Endothelial cell of umbilical vein (primary cell): ENCODE measurements around the gene SLC25A22. TPM values are rescaled to one million over a fixed set of nuclear protein-coding genes. Genes with fewer than 3 reads are reported as not detected.

Source experiments
- BruUV-seq: library from RNA; stranded (reverse); fragments of 400-500 nt; replicated peaks from 2 replicates; lab custom pipeline; 2021; lab: Mats Ljungman, UMichigan
- CTCF ChIA-PET: fragments of 300-600, 350-600 bp; sonication (Branson Sonifier 250); formaldehyde crosslinking; loops from one replicate; lab custom pipeline; 2021; ENCODE audit warnings: antibody characterized with exemption, inconsistent platforms; lab: Charles Lee
- POLR2A ChIA-PET: fragments of 300-600, 350-600 bp; sonication (Branson Sonifier 250); formaldehyde crosslinking; loops from one replicate; lab custom pipeline; 2021; ENCODE audit warnings: antibody characterized with exemption, inconsistent platforms; lab: Charles Lee
- DNase-seq: peaks from one replicate; pipeline ENCODE4 v3.0.0-alpha.2; 2011; ENCODE audit warnings: low read depth, low spot score
- FAIRE-seq: peaks from 2 replicates; lab custom pipeline; 2011; peaks lifted over from hg19 to GRCh38; lab: Jason Lieb, UNC
- H2AFZ ChIP-seq: 2 replicates; pipeline ENCODE4 v1.6.0; 2012; ENCODE audit warnings: low read depth, low read length, control low read depth, inconsistent platforms
- H3K27ac ChIP-seq: 2 replicates; pipeline ENCODE4 v1.5.1; 2011; ENCODE audit warnings: low read depth, mild to moderate bottlenecking, control low read depth, low read length, moderate library complexity; ENCODE audit not compliant: insufficient read depth
- H3K27me3 ChIP-seq, 2 experiments: 2 replicates each; pipeline versions ENCODE4 v1.6.0 to v1.6.1; 2011; ENCODE audit warnings: low read length in 2 of 2, mixed read lengths in 1 of 2; ENCODE audit not compliant: control insufficient read depth in 2 of 2, insufficient read depth in 2 of 2
- H3K36me3 ChIP-seq, 2 experiments: 2 replicates in 1 of 2; 3 replicates in 1 of 2; pipeline ENCODE4 v1.5.1; 2011; ENCODE audit warnings: low read length in 2 of 2, mild to moderate bottlenecking in 1 of 2, moderate library complexity in 1 of 2; ENCODE audit not compliant: control insufficient read depth in 2 of 2, insufficient read depth in 2 of 2; ENCODE audit errors: extremely low read depth in 1 of 2
- H3K4me1 ChIP-seq: 3 replicates; pipeline ENCODE4 v1.5.1; 2011; ENCODE audit warnings: mild to moderate bottlenecking, low read length; ENCODE audit not compliant: control insufficient read depth, insufficient read depth; ENCODE audit errors: extremely low read depth
- H3K4me2 ChIP-seq: 2 replicates; pipeline ENCODE4 v1.6.1; 2011; ENCODE audit warnings: low read length, control low read depth, mixed read lengths; ENCODE audit not compliant: insufficient read depth
- H3K4me3 ChIP-seq, 3 experiments: fragments of 200-600 bp in 1 of 3; sonication (generic), shearing (Covaris generic) in 1 of 3; replicated peaks in 1 of 3; 2 replicates each; pipeline ENCODE4 v1.5.1; 2011 to 2016; ENCODE audit warnings: control low read depth in 3 of 3, low read length in 3 of 3, mild to moderate bottlenecking in 2 of 3, inconsistent platforms in 1 of 3, low read depth in 1 of 3, moderate library complexity in 1 of 3; ENCODE audit not compliant: insufficient read depth in 1 of 3
- H3K79me2 ChIP-seq: 2 replicates; pipeline ENCODE4 v1.6.0; 2012; ENCODE audit warnings: low read length, inconsistent platforms; ENCODE audit not compliant: control insufficient read depth, insufficient read depth
- H3K9ac ChIP-seq: replicated peaks from 2 replicates; pipeline ENCODE3; 2011; ENCODE audit warnings: low read length, control low read depth; ENCODE audit not compliant: insufficient read depth; ENCODE audit errors: extremely low read depth
- H3K9me1 ChIP-seq: replicated peaks from 3 replicates; pipeline ENCODE4 v1.6.0; 2011; ENCODE audit warnings: mild to moderate bottlenecking, low read length; ENCODE audit not compliant: control insufficient read depth, insufficient read depth; ENCODE audit errors: extremely low read depth
- H3K9me3 ChIP-seq: replicated peaks from 2 replicates; pipeline ENCODE4 v1.5.1; 2012; ENCODE audit warnings: low read length, inconsistent platforms; ENCODE audit not compliant: control insufficient read depth, insufficient read depth
- H4K20me1 ChIP-seq: replicated peaks from 2 replicates; pipeline ENCODE3; 2011; ENCODE audit warnings: mild to moderate bottlenecking, low read length; ENCODE audit not compliant: control insufficient read depth, insufficient read depth; ENCODE audit errors: extremely low read depth
- CTCF ChIP-seq, 2 donors: IDR thresholded peaks; 1 replicate in 1 of 2; 2 replicates in 1 of 2; pipeline ENCODE4 v1.5.1; 2011; ENCODE audit warnings: low read length in 2 of 2, mild to moderate bottlenecking in 2 of 2, moderate library complexity in 2 of 2, control low read depth in 1 of 2, inconsistent platforms in 1 of 2, low read depth in 1 of 2; ENCODE audit not compliant: insufficient read depth in 1 of 2; ENCODE audit errors: extremely low read depth in 1 of 2
- EZH2 ChIP-seq: IDR thresholded peaks from 2 replicates; pipeline ENCODE4 v1.6.1; 2012; ENCODE audit warnings: borderline replicate concordance, low read depth, mild to moderate bottlenecking, moderate library complexity, low read length, inconsistent platforms; ENCODE audit not compliant: severe bottlenecking
- FOS ChIP-seq: IDR thresholded peaks from 2 replicates; pipeline ENCODE4 v1.6.1; 2011; ENCODE audit warnings: mild to moderate bottlenecking, low read length, moderate library complexity, borderline replicate concordance; ENCODE audit not compliant: insufficient read depth
- GATA2 ChIP-seq: IDR thresholded peaks from 2 replicates; pipeline ENCODE4 v1.7.0; 2011; ENCODE audit warnings: low read depth, mild to moderate bottlenecking, moderate library complexity, mixed read lengths, low read length; ENCODE audit not compliant: insufficient read length, insufficient read depth
- JUN ChIP-seq: IDR thresholded peaks from 2 replicates; pipeline ENCODE4 v1.6.1; 2011; ENCODE audit warnings: borderline replicate concordance, low read depth; ENCODE audit not compliant: insufficient read length, insufficient read depth
- MAX ChIP-seq: IDR thresholded peaks from 2 replicates; pipeline ENCODE4 v1.6.1; 2011; ENCODE audit not compliant: insufficient read depth, insufficient read length
- MYC ChIP-seq: IDR thresholded peaks from one replicate; pipeline ENCODE4 v1.6.1; 2011; ENCODE audit warnings: mild to moderate bottlenecking, low read depth, low read length
- POLR2A ChIP-seq: IDR thresholded peaks from 2 replicates; pipeline ENCODE4 v1.6.1; 2012; ENCODE audit warnings: low read depth, mild to moderate bottlenecking, control low read depth, low read length
- POLR2AphosphoS5 ChIP-seq: IDR thresholded peaks from 2 replicates; pipeline ENCODE4 v1.6.1; 2012; ENCODE audit warnings: low read depth, mild to moderate bottlenecking, control low read depth, low read length, moderate library complexity; ENCODE audit not compliant: insufficient read depth
- dilution Hi-C: fragments of 300-500 bp; cut with MboI; formaldehyde crosslinking; loops from one replicate; pipeline ENCODE4 v1.15.0; 2019; ENCODE audit warnings: low sequenced_read_pairs; ENCODE audit not compliant: extremely low pct_ligation_motif_present
- intact Hi-C: fragments of 100-400 bp; cut with micrococcal nuclease; formaldehyde crosslinking; loops from one replicate; pipeline ENCODE4 v1.10.0; 2022
- polyA plus RNA-seq, 4 experiments: library from polyadenylated mRNA; depleted of rRNA in 3 of 4; stranded (reverse) in 3 of 4; unstranded in 1 of 4; fragments of >200 nt; gene quantifications; 2 replicates each; pipeline versions ENCODE4 v1.2.1 to v1.2.3, GENCODE V29; 2011 to 2012; ENCODE audit warnings: missing spikeins in 1 of 4
- total RNA-seq: library from RNA; stranded (reverse); gene quantifications from 2 replicates; pipeline ENCODE4 v1.2.3, GENCODE V29; 2021

The SLC25A22 gene
- total and polyA plus RNA-seq, 2 donors (not counting 3 experiments of a cell fraction or from before 2014, with no cell fraction given), result 24.5 to 24.9 TPM

- dilution Hi-C loops, result no loop called here
- Histone ChIP-seq H3K9me1 (no peaks in the 10 kb centered on the region), H3K4me1 (peaks cover 31% of the 10 kb centered on the region), H3K9me3 (no peaks in the 10 kb centered on the region), H3K27ac (no peak overlapping the region), H2AFZ (no peak overlapping the region), H3K79me2 (peaks cover 70% of the 10 kb centered on the region), H3K4me2 (no peak overlapping the region), H3K27me3 (no peaks in the 10 kb centered on the region), H3K4me3 (no peak overlapping the region), H4K20me1 (no peaks in the 10 kb centered on the region), H3K36me3 (peaks cover 25 to 43% of the 10 kb centered on the region in 2 experiments), H3K9ac (no peak overlapping the region)
- no TSS peak for BruUV-seq
- ChIA-PET CTCF (no interaction called here), POLR2A (no interaction called here)
- TF ChIP-seq MYC, result no peak
- TF ChIP-seq FOS, result no peak
- TF ChIP-seq JUN, result no peak
- no peak for TF ChIP-seq CTCF (IDR thresholded peaks at IDR 0.05; ENCODE audit: extremely low read depth in 1 of 2, insufficient read depth in 1 of 2, low read depth in 1 of 2, low read length in 2 of 2)
- TF ChIP-seq GATA2, result no peak
- no peak for TF ChIP-seq MAX
- no peak for TF ChIP-seq EZH2
- no peak for TF ChIP-seq POLR2A
- TF ChIP-seq POLR2AphosphoS5, result no peak
- no peak for FAIRE-seq
- intact Hi-C loops, result no loop called here
- no peak for DNase-seq
These were observed 39.9 kb upstream of the SLC25A22 start for GRCh38 chr11:837990-838307.
